22Rv1 (cell line): ENCODE measurements around the gene PCOLCE2.

Source experiments
- H3K27ac ChIP-seq: fragments of 450-650 bp; 2 replicates; pipeline ENCODE4 v1.5.1; 2017
- CTCF ChIP-seq: fragments of 450-650 bp; IDR thresholded peaks from 2 replicates; pipeline ENCODE4 v1.5.1; 2017; ENCODE audit warnings: mild to moderate bottlenecking
- ZFX ChIP-seq: fragments of 450-650 bp; IDR thresholded peaks from 2 replicates; pipeline ENCODE4 v1.6.1; 2017; ENCODE audit warnings: antibody characterized with exemption, borderline replicate concordance

The PCOLCE2 gene

DNA sequence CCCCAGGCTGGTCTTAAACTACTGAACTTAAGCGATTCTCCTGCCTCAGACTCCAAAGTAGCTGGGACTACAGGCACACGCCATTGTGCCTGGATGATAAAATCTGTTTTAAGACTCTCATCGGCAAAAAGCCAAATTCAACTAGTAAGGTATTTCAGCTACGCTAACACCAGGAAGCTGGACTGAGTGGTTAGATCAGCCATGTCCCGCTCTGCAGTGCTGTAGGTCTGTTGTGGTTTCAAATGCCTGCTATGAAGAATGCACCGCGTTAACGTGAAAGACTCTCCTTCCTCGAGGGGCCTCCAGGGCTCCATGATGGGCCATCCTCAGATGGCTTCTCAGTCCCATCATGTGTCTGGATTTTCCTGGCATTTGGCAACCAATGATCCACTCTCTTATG lies 70.2 kb downstream of the PCOLCE2 start:
- TF ChIP-seq ZFX (no peak), CTCF (no peak)
- no peak overlapping the region for H3K27ac ChIP-seq

DNA sequence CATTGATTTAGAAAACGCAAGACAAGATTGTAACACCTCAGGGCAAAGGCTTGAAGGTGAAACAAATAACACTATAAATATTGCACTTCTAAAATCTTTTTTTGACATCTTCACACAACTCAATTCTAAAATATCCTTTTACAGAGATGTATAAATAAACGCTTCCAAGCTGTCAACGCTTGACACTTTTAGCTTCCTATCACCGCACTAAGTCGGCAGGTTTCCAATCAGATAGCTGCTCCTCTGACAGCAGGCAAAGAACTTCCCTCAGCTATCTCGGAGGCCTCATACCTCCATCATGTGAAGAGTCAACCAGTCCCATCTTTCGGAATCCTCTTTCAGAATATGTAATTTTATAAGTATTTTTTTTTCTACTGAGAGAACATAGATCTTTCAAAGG lies 71.0 kb downstream of the PCOLCE2 start:
- TF ChIP-seq CTCF (no peak), ZFX (no peak)
- no peak overlapping the region for H3K27ac ChIP-seq

- TF ChIP-seq CTCF = no peak
- no peak for TF ChIP-seq ZFX
- H3K27ac ChIP-seq = no peak overlapping the region
These were observed 71.5 kb downstream of the PCOLCE2 start for GRCh38 chr3:142817356-142817755.

- TF ChIP-seq CTCF (no peak), ZFX (no peak)
- no peak overlapping the region for H3K27ac ChIP-seq
These were observed 73.1 kb downstream of the PCOLCE2 start for GRCh38 chr3:142815803-142816202.

GRCh38 chr3:142809259-142809658 lies 79.6 kb downstream of the PCOLCE2 start:
- TF ChIP-seq CTCF (no peak), ZFX (no peak)
- H3K27ac ChIP-seq = no peak overlapping the region

- no peak overlapping the region for H3K27ac ChIP-seq
These were observed 80.6 kb downstream of the PCOLCE2 start for GRCh38 chr3:142808103-142808917.

More at GRCh38 chr3:142808103-142808917, 80.6 kb downstream of the PCOLCE2 start:
- TF ChIP-seq ZFX (no peak), CTCF (no peak)
